IMR-90 (cell line): Measurements from ENCODE around the gene ZBTB4.

Experiments used
- BHLHE40 ChIP-seq: fragments of 150-350 bp; IDR thresholded peaks from 2 replicates; pipeline ENCODE4 v1.6.1; 2016; ENCODE audit warnings: mild to moderate bottlenecking, low read depth, low read length
- CEBPB ChIP-seq: IDR thresholded peaks from 2 replicates; pipeline ENCODE4 v1.6.1; 2012; ENCODE audit warnings: low read depth, low read length, improper control_type of control experiment
- ELK1 ChIP-seq: fragments of 150-350 bp; IDR thresholded peaks from 2 replicates; pipeline ENCODE4 v1.6.1; 2016; ENCODE audit warnings: low read depth, mild to moderate bottlenecking, low read length, moderate library complexity, borderline replicate concordance
- MAFK ChIP-seq: IDR thresholded peaks from 2 replicates; pipeline ENCODE4 v1.6.1; 2012; ENCODE audit warnings: low read depth, low read length, improper control_type of control experiment
- MXI1 ChIP-seq: IDR thresholded peaks from 2 replicates; pipeline ENCODE4 v1.6.1; 2012; ENCODE audit warnings: low read depth, mild to moderate bottlenecking, low read length, moderate library complexity, borderline replicate concordance
- POLR2A ChIP-seq: IDR thresholded peaks from 2 replicates; pipeline ENCODE4 v1.6.1; 2012; ENCODE audit warnings: mild to moderate bottlenecking, low read depth, low read length
- RAD21 ChIP-seq: IDR thresholded peaks from 2 replicates; pipeline ENCODE4 v1.6.1; 2012; ENCODE audit warnings: low read length, improper control_type of control experiment
- RCOR1 ChIP-seq: IDR thresholded peaks from 2 replicates; pipeline ENCODE4 v1.6.1; 2012; ENCODE audit warnings: mild to moderate bottlenecking, low read length, improper control_type of control experiment; ENCODE audit not compliant: insufficient replicate concordance
- RFX5 ChIP-seq: IDR thresholded peaks from 2 replicates; pipeline ENCODE4 v1.8.0; 2012; ENCODE audit warnings: low read depth, mild to moderate bottlenecking, low read length, moderate library complexity
- SMC3 ChIP-seq: fragments of 150-350 bp; IDR thresholded peaks from 2 replicates; pipeline ENCODE4 v1.6.1; 2016; ENCODE audit warnings: low read depth, mild to moderate bottlenecking, antibody characterized with exemption, low read length, moderate library complexity
- TF ChIP-seq, protein P1 (sequence below): conservative IDR thresholded peaks from 2 replicates; pipeline ENCODE4 v1.5.1; 2012; ENCODE audit warnings: mild to moderate bottlenecking, low read depth, low read length, improper control_type of control experiment
- TF ChIP-seq, protein P2 (sequence below): fragments of 150-350 bp; IDR thresholded peaks from 2 replicates; pipeline ENCODE4 v1.6.1; 2017; ENCODE audit warnings: mild to moderate bottlenecking, antibody characterized with exemption, low read length, low read depth

GRCh38 chr17:7439462-7440112, 39.8 kb downstream of the ZBTB4 start, which contains the start of gene FGF11:
- TF ChIP-seq RCOR1 (no peak), POLR2A (no peak), RAD21 (no peak), RFX5 (no peak), BHLHE40 (no peak), CEBPB (no peak), SMC3 (no peak), MXI1 (no peak), ELK1 (no peak), MAFK (no peak)
- TF ChIP-seq, protein P1, sequence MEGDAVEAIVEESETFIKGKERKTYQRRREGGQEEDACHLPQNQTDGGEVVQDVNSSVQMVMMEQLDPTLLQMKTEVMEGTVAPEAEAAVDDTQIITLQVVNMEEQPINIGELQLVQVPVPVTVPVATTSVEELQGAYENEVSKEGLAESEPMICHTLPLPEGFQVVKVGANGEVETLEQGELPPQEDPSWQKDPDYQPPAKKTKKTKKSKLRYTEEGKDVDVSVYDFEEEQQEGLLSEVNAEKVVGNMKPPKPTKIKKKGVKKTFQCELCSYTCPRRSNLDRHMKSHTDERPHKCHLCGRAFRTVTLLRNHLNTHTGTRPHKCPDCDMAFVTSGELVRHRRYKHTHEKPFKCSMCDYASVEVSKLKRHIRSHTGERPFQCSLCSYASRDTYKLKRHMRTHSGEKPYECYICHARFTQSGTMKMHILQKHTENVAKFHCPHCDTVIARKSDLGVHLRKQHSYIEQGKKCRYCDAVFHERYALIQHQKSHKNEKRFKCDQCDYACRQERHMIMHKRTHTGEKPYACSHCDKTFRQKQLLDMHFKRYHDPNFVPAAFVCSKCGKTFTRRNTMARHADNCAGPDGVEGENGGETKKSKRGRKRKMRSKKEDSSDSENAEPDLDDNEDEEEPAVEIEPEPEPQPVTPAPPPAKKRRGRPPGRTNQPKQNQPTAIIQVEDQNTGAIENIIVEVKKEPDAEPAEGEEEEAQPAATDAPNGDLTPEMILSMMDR, result no peak
- TF ChIP-seq, protein P2, sequence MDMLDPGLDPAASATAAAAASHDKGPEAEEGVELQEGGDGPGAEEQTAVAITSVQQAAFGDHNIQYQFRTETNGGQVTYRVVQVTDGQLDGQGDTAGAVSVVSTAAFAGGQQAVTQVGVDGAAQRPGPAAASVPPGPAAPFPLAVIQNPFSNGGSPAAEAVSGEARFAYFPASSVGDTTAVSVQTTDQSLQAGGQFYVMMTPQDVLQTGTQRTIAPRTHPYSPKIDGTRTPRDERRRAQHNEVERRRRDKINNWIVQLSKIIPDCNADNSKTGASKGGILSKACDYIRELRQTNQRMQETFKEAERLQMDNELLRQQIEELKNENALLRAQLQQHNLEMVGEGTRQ, result no peak
